DND-41 (cell line): Measurements from ENCODE around the gene CTNNA3.

Experiments
- ATAC-seq: fragments of 200-7000 bp; cut with Tn5 transposase; 3 replicates; pipeline ENCODE4 v1.9.1; 2021; ENCODE audit warnings: low read depth; ENCODE audit not compliant: insufficient read depth
- DNase-seq: peaks from one replicate; pipeline ENCODE4 v3.0.0-alpha.2; 2020
- H2AFZ ChIP-seq: 2 replicates; pipeline ENCODE4 v1.6.0; 2012; ENCODE audit warnings: low read depth, low read length
- H3K27ac ChIP-seq: 2 replicates; pipeline ENCODE4 v1.5.1; 2012; ENCODE audit warnings: low read length, inconsistent platforms
- H3K27me3 ChIP-seq: fragments of 200-600 bp; sonication (generic); 2 replicates; pipeline ENCODE4 v1.6.0; 2012; ENCODE audit warnings: low read length, mild to moderate bottlenecking, inconsistent platforms; ENCODE audit not compliant: insufficient read depth, poor library complexity
- H3K36me3 ChIP-seq: 2 replicates; pipeline ENCODE4 v1.5.1; 2012; ENCODE audit warnings: low read length, inconsistent platforms; ENCODE audit not compliant: insufficient read depth
- H3K4me1 ChIP-seq: 2 replicates; pipeline ENCODE4 v1.5.1; 2012; ENCODE audit warnings: mild to moderate bottlenecking, low read length; ENCODE audit not compliant: insufficient read depth
- H3K4me2 ChIP-seq: 2 replicates; pipeline ENCODE4 v1.6.0; 2012; ENCODE audit warnings: mild to moderate bottlenecking, moderate library complexity, low read length, inconsistent platforms; ENCODE audit not compliant: insufficient read depth
- H3K4me3 ChIP-seq, 2 experiments: fragments of 200-600 bp in 1 of 2; shearing (Covaris generic) in 1 of 2; 2 replicates each; pipeline ENCODE4 v1.5.1; 2012 to 2016; ENCODE audit warnings: inconsistent platforms in 2 of 2, low read length in 2 of 2, mild to moderate bottlenecking in 2 of 2, low read depth in 1 of 2, moderate library complexity in 1 of 2
- H3K79me2 ChIP-seq: 2 replicates; pipeline ENCODE4 v1.6.0; 2012; ENCODE audit warnings: low read length, inconsistent platforms; ENCODE audit not compliant: insufficient read depth
- H3K9ac ChIP-seq: 2 replicates; pipeline ENCODE4 v1.6.0; 2012; ENCODE audit warnings: low read depth, mild to moderate bottlenecking, inconsistent platforms, low read length, moderate library complexity
- H3K9me3 ChIP-seq: 2 replicates; pipeline ENCODE4 v1.5.1; 2012; ENCODE audit warnings: low read length, moderate library complexity, mild to moderate bottlenecking, inconsistent platforms; ENCODE audit not compliant: insufficient read depth, severe bottlenecking
- H4K20me1 ChIP-seq: 2 replicates; pipeline ENCODE4 v1.6.0; 2012; ENCODE audit warnings: low read length; ENCODE audit not compliant: insufficient read depth
- EZH2 ChIP-seq: IDR thresholded peaks from 3 replicates; pipeline ENCODE4 v1.6.1; 2012; ENCODE audit warnings: borderline replicate concordance, low read depth, mild to moderate bottlenecking, moderate library complexity, low read length, inconsistent platforms; ENCODE audit not compliant: severe bottlenecking
- TF ChIP-seq, protein P1 (sequence below): IDR thresholded peaks from 2 replicates; pipeline ENCODE4 v1.5.1; 2012; ENCODE audit warnings: borderline replicate concordance, low read length, moderate library complexity, mild to moderate bottlenecking; ENCODE audit not compliant: poor library complexity, severe bottlenecking; ENCODE audit errors: extremely low read depth

The CTNNA3 gene

DNA sequence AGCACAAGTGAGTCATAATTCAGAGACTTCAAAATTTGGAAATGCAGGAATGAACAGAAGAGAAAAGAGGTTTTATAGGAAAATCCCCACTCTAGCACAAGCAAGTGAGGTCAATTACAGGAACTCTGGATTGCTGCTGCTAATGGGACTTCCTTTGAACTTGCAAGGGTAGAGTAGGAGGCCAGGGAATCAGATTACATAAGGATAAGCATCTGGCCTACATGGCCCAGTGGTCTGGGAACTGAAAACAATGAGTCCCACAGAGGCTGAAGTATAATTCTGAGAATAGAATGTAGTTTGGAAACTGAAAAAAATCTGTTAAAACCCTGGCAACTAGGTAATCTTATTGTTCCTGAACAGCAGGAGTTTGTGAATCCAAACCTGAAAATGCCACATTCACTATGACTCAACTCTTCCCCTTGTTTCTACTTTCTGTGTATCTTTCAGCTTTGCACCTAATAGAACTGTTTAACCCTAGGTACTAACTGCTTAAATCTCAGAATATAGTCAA is 66.5 kb downstream of the CTNNA3 start:
- H3K79me2 ChIP-seq, result no peaks in the 10 kb centered on the region
- no peak overlapping the region for H3K27ac ChIP-seq
- no peak overlapping the region for H3K4me2 ChIP-seq
- no peak for ATAC-seq
- H3K36me3 ChIP-seq, result no peaks in the 10 kb centered on the region
- no peaks in the 10 kb centered on the region for H3K4me1 ChIP-seq
- H2AFZ ChIP-seq, result no peak overlapping the region
- no peak for DNase-seq
- H3K27me3 ChIP-seq, result peaks cover 11% of the 10 kb centered on the region
- H3K9me3 ChIP-seq, result no peaks in the 10 kb centered on the region
- no peaks in the 10 kb centered on the region for H4K20me1 ChIP-seq
- TF ChIP-seq EZH2, result no peak
- TF ChIP-seq, protein P1, sequence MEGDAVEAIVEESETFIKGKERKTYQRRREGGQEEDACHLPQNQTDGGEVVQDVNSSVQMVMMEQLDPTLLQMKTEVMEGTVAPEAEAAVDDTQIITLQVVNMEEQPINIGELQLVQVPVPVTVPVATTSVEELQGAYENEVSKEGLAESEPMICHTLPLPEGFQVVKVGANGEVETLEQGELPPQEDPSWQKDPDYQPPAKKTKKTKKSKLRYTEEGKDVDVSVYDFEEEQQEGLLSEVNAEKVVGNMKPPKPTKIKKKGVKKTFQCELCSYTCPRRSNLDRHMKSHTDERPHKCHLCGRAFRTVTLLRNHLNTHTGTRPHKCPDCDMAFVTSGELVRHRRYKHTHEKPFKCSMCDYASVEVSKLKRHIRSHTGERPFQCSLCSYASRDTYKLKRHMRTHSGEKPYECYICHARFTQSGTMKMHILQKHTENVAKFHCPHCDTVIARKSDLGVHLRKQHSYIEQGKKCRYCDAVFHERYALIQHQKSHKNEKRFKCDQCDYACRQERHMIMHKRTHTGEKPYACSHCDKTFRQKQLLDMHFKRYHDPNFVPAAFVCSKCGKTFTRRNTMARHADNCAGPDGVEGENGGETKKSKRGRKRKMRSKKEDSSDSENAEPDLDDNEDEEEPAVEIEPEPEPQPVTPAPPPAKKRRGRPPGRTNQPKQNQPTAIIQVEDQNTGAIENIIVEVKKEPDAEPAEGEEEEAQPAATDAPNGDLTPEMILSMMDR, result no peak
- no peak overlapping the region for H3K9ac ChIP-seq
- H3K4me3 ChIP-seq, result no peak overlapping the region

GRCh38 chr10:67622984-67623383 is 73.0 kb downstream of the CTNNA3 start:
- DNase-seq, result no peak
- TF ChIP-seq, protein P1, result no peak
- no peak for TF ChIP-seq EZH2
- Histone ChIP-seq H2AFZ (no peak overlapping the region), H3K79me2 (no peaks in the 10 kb centered on the region), H3K27me3 (peaks cover 17% of the 10 kb centered on the region), H3K27ac (no peak overlapping the region), H3K4me1 (no peaks in the 10 kb centered on the region), H3K4me3 (no peak overlapping the region), H3K4me2 (no peak overlapping the region), H3K36me3 (no peaks in the 10 kb centered on the region), H3K9ac (no peak overlapping the region), H3K9me3 (no peaks in the 10 kb centered on the region), H4K20me1 (no peaks in the 10 kb centered on the region)
- no peak for ATAC-seq

DNA sequence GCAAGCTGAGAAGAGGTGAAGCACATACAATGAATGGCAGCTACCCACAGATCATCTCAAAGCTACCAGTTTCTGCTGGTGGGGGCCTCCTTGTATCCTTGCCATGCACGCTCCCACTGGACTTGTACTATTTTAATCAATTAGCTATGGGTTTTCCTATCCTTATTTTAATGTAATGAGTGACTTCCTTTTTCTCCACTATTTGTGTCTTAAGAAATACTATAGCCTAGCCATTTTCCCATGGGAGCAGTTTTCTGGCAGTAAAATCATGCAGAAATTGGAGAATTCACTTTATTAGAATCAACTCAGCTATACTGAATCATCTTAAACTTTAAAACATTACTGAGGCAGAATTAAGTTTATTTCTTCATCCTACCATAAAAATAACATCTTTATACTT is 73.5 kb downstream of the CTNNA3 start:
- Histone ChIP-seq H3K4me2 (no peak overlapping the region), H3K4me3 (no peak overlapping the region), H3K9ac (no peak overlapping the region), H3K79me2 (no peaks in the 10 kb centered on the region), H4K20me1 (no peaks in the 10 kb centered on the region), H3K4me1 (no peaks in the 10 kb centered on the region), H3K27me3 (peaks cover 17% of the 10 kb centered on the region), H3K9me3 (no peaks in the 10 kb centered on the region), H3K27ac (no peak overlapping the region), H3K36me3 (no peaks in the 10 kb centered on the region), H2AFZ (no peak overlapping the region)
- DNase-seq (no peak), ATAC-seq (no peak)
- TF ChIP-seq, protein P1, result no peak
- no peak for TF ChIP-seq EZH2

DNA sequence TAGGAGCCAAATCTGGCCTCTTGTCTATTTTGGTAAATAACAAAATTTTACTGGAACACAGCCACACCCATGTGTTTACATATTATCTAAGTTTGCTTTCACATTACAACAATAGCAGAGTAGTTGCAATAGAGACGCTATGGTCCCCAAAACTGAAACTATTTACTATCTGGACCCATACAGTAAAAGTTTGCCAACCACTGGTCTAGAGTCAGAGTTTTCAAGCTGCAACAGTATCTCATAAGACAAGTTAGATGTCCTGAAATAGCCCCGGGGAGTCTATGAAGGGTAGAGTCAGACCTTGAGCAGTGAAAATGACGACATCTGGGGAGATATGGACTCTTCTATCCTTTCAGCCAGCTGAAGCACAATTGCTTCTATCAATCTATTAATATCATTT is 74.2 kb downstream of the CTNNA3 start:
- ATAC-seq, result no peak
- Histone ChIP-seq H3K27ac (no peak overlapping the region), H3K9me3 (no peaks in the 10 kb centered on the region), H3K9ac (no peak overlapping the region), H2AFZ (no peak overlapping the region), H3K27me3 (peaks cover 19% of the 10 kb centered on the region), H4K20me1 (no peaks in the 10 kb centered on the region), H3K4me2 (no peak overlapping the region), H3K79me2 (no peaks in the 10 kb centered on the region), H3K4me3 (no peak overlapping the region), H3K4me1 (no peaks in the 10 kb centered on the region), H3K36me3 (no peaks in the 10 kb centered on the region)
- DNase-seq, result no peak
- no peak for TF ChIP-seq EZH2
